GM18507 (cell line): Measurements from ENCODE around the gene NTSR1.

Experiments
- DNase-seq: peaks from one replicate; pipeline ENCODE4 v3.0.0; 2011; ENCODE audit warnings: low read depth; ENCODE audit not compliant: insufficient read length; ENCODE audit errors: extremely low spot score
- FAIRE-seq: peaks from 2 replicates; lab custom pipeline; 2011; peaks lifted over from hg19 to GRCh38; lab: Jason Lieb, UNC

Gene NTSR1

GRCh38 chr20:62805155-62805710, 96.6 kb downstream of the NTSR1 start:
- DNase-seq (no peak), FAIRE-seq (no peak)

GRCh38 chr20:62805711-62806382, 97.2 kb downstream of the NTSR1 start:
- FAIRE-seq, result no peak
- no peak for DNase-seq

GRCh38 chr20:62806383-62807050, 97.9 kb downstream of the NTSR1 start:
- DNase-seq (no peak), FAIRE-seq (no peak)

GRCh38 chr20:62807444-62808210, 99.0 kb downstream of the NTSR1 start:
- FAIRE-seq, result no peak
- DNase-seq, result no peak

- peak; percentile 62 for FAIRE-seq
- peak; percentile 63 for DNase-seq
Observed at GRCh38 chr20:62808211-62808865, 99.7 kb downstream of the NTSR1 start.

- no peak for DNase-seq
- no peak for FAIRE-seq
Observed at GRCh38 chr20:62809530-62810428, 101.1 kb downstream of the NTSR1 start.

- DNase-seq (no peak), FAIRE-seq (no peak)
Observed at GRCh38 chr20:62811320-62811719, 102.7 kb downstream of the NTSR1 start.

- DNase-seq (no peak), FAIRE-seq (no peak)
Observed at GRCh38 chr20:62811720-62812119, 103.1 kb downstream of the NTSR1 start.
